ENCODE results near the gene MYL12B.
A peak's percentile ranks its signal among the peaks of the same experiment; 100 is the strongest.
"Not testable (repeated sequence)": the region's sequence is repeated elsewhere in the genome, so short reads cannot be mapped to it uniquely, and the experiment has no call there.

The MYL12B gene

DNA sequence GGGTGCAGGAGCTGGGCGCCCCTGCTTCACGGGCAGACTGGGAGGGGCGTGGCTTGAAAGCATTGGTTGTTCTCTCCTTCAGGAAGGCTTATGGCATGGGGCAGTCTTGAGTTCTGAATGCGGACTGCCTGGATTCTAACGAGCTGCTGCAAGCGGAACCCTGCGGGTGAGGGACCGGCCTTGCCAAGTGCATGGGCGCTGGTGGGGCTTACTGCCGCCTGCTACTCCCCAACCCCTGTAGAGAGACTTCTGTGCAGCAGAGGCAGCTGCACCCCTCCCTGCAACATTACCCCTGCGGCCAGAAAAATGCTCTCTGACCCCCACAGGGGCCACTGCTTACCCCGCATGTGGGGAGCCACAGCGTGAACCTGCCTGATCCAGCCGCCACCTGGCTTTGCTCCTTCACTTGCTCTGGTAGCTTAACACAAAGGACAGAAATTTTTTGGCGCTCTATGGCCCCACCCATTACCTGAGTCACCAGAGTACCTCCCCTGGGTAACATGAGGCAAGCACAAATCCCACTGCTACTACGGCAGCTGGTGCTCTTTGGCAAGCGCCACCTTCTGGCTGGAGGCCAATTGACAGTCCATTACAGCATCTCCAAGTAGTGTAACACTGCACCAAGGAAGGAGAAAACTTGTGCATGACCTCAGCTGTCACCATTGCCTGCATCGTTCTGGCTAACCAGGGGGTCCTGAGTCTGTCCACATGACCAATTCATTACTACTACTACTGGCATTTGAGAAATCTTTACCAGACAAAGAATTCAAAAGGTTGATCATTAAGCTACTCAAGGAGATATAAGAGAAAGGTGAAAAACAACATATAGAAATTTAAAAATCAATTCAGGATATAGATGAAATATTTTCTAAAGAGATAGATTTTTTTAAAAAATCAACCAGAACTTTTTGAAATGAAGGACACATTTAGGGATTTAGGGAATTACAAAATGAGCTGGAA lies 35.4 kb downstream of the MYL12B start:
- peak; percentile 64 for DNase-seq (ENCODE audit: low read depth)

DNA sequence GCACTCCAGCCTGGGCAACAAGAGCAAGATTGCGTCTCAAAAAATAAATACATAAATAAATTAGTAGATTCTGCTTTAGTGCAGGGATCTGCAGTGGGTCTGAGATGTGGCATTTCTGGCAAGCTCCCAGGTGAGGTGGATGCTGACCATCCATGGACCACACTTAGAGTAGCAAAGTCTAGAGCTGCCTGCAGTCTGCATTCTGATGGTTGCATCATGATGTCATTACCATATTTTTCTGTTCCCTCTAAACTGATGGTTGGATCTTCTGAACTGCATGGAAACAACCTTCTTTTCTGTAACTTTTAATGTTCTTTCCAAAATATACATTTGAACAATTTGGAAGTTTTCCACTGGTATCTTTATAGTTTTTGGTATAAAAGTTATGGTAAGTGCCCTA lies 42.9 kb downstream of the MYL12B start:
- DNase-seq (ENCODE audit: low read depth): no peak

- DNase-seq (ENCODE audit: low read depth): peak; percentile 92
These were observed 43.4 kb downstream of the MYL12B start for GRCh38 chr18:3305354-3305762.

DNA sequence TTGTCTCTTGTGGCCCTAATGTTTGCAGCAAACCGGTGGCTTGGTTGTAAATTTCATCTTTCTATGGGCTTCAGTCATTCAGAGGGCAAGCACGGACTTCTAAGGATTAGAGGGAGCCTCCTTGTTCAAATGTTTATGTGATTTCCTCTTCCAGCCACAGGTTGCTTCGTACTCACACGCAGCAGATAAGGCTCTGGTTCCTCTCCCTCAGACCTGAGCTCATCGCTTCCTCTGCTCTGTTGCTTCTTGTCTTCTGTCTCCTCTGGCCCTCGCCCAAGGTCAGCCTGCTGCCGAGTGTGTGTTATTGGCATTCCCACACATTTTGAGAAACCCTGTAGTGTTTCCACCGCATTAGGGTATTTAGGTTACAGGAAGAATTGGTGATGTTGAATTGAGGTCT lies 44.0 kb downstream of the MYL12B start:
- no peak for DNase-seq (ENCODE audit: low read depth)

DNA sequence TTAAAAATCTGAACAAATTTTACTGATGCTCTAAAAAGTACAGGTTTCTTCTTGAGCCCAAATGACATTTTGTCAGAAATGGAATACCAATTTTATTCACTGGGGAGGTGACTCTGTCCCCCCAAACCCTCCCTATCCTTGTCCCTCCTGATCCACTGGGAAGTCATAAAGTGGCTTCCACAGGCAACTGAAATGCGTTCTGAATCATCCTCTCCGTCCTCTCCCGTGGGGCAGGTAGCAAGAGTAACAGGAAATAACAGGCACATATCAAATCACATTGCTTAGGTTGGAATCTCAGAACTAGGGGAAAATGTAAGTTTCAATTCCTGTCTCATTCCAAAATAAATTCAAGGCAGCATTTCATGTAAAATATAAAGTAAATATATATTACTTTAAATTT lies 44.5 kb downstream of the MYL12B start:
- DNase-seq (ENCODE audit: low read depth): no peak

- DNase-seq (ENCODE audit: low read depth): no peak
These were observed 51.8 kb downstream of the MYL12B start for GRCh38 chr18:3313685-3314084.

DNA sequence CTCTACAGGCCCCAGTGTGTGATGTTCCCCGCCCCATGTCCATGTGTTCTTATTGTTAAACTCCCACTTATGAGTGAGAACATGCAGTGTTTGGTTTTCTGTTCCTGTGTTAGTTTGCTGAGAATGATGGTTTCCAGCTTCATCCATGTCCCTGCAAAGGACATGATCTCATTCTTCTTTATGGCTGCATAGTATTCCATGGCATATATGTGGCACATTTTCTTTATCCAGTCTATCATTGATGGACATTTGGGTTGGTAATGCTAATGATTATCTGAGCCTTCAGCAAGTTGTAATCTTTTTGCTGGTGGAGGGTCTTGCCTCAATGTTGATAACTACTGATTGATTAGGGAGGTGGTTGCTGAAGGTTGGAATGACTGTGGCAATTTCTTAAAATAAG lies 53.4 kb downstream of the MYL12B start:
- not testable (repeated sequence) for DNase-seq (ENCODE audit: low read depth)

- no peak for DNase-seq (ENCODE audit: low read depth)
These were observed 57.5 kb downstream of the MYL12B start for GRCh38 chr18:3319399-3319798.

- DNase-seq (ENCODE audit: low read depth): no peak
These were observed 58.0 kb downstream of the MYL12B start for GRCh38 chr18:3319894-3320454.

DNA sequence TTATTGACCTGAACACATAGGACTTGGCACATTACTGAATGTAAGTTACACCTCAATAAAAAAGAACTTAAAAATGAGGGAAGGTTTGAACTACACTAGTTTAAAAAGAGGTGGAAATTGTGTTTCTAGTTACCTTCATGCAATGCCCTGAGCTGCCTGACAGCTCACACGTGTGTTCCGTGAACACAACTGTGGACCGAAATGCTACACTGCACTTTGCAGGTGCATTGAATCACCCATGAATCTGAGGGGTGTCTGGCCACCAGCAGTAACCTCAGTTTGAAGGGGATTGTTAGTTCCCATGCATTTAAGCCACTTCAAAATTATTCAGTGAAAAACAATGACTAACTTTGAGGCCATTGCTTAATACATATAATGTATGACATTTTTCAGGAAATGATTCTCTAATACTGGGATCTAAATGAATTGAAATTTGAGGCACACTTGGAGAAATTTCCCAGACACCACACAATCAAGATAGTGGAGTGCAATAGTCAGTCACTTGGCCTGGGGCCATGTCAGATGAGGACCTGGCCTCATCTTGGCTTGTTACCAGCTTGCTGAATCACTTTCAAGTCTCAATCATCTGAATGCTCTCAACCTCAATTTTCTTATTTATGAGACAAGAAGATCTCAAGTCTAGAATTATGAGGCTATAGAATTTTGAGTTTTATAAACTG lies 59.3 kb downstream of the MYL12B start:
- peak; percentile 81 for DNase-seq (ENCODE audit: low read depth)

DNA sequence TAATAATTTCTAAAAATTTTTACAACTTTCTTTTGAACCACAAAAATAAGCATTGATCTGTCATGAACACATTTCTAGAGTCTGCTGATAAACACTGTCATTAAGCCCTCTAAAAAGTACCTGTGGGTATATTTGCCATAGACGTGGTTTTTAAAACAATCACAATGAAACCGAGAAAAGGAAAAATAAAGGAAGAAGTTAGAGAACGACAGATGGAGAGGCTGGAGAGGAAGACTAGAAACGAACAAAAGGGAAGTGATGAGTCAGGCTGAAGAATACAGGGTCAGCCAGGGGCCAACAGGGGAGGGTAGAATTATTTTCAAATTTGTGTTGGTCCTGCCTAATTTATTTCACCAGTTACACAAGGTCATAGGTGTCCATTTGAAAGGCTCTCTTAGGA lies 62.0 kb downstream of the MYL12B start:
- no peak for DNase-seq (ENCODE audit: low read depth)

All from EH (cell line).